HG02642 (cell line): Measurements from ENCODE around the gene VWA3A.
"Not testable (repeated sequence)": the region's sequence is repeated elsewhere in the genome, so short reads cannot be mapped to it uniquely, and the experiment has no call there.

Source experiments
- ATAC-seq: cut with Tn5 transposase; IDR thresholded peaks from one replicate; pipeline ENCODE4 v1.9.1; 2021; ENCODE audit warnings: mild to moderate bottlenecking; ENCODE audit not compliant: unreplicated experiment, poor library complexity

Gene VWA3A, protein sequence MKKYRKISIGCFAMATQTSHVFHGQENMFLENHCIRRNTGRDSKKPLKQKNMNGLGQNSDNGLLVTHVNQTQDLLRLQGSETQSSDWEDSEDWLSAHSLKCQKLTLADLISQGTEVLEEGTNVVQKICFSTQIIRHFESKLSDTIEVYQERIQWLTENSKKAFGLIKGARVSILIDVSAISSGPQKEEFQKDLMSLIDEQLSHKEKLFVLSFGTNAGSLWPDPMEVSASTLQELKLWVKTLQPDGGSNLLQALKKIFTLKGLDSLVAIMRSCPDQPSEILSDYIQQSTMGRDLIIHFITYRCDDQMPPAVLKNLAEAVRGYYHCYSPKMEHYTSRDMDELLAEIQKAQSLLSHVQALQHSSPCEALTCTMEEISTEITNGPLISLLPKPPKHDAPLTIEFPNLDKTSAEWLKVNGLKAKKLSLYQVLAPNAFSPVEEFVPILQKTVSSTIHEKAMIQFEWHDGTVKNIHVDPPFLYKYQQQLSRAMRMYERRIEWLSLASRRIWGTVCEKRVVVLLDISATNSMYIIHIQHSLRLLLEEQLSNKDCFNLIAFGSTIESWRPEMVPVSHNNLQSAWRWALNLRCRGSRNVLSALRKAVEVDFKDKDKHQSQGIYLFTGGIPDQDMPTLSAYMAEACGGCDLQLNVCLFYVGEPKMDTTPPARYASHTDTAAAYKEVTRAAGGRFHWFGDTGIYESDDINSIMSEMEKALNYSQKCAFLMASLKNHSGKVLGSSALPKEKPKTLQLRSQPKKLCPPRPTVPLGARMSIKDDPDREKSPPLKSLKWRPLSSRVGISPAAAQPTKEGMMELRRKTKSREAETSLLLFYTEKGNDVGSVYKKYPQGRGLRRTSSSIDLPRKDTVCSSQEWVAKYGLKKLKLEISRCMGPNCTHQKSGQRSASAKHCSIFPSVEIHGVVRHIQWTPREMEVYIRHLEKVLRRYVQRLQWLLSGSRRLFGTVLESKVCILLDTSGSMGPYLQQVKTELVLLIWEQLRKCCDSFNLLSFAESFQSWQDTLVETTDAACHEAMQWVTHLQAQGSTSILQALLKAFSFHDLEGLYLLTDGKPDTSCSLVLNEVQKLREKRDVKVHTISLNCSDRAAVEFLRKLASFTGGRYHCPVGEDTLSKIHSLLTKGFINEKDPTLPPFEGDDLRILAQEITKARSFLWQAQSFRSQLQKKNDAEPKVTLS

GRCh38 chr16:22092143-22092933 lies at the start of gene VWA3A:
Gene VWA3A (plus strand): TSS chr16:22092541. CDS start chr16:22092638, 97 bp downstream.
- ATAC-seq: no peak

- not testable (repeated sequence) for ATAC-seq
These were observed 48.5 kb upstream of the VWA3A start for GRCh38 chr16:22043882-22044281.

DNA sequence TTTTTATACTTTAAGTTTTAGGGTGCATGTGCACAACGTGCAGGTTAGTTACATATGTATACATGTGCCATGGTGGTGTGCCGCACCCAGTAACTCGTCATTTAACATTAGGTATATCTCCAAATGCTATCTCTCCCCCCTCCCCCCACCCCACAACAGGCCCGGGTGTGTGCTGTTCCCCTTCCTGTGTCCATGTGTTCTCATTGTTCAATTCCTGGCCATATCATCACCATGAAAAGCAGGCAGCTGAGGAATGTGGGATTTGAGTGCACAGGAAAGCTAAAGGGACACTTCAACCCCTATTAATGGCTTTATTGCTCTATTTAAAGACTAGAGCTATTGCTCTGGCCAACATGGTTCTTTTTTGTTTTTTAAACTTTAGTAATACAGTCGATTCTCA lies 46.5 kb upstream of the VWA3A start:
- not testable (repeated sequence) for ATAC-seq

- no peak for ATAC-seq
These were observed 41.4 kb upstream of the VWA3A start for GRCh38 chr16:22050963-22051362.

- no peak for ATAC-seq
These were observed 39.4 kb upstream of the VWA3A start for GRCh38 chr16:22052980-22053379.

- no peak for ATAC-seq
These were observed 38.4 kb upstream of the VWA3A start for GRCh38 chr16:22053921-22054341.

DNA sequence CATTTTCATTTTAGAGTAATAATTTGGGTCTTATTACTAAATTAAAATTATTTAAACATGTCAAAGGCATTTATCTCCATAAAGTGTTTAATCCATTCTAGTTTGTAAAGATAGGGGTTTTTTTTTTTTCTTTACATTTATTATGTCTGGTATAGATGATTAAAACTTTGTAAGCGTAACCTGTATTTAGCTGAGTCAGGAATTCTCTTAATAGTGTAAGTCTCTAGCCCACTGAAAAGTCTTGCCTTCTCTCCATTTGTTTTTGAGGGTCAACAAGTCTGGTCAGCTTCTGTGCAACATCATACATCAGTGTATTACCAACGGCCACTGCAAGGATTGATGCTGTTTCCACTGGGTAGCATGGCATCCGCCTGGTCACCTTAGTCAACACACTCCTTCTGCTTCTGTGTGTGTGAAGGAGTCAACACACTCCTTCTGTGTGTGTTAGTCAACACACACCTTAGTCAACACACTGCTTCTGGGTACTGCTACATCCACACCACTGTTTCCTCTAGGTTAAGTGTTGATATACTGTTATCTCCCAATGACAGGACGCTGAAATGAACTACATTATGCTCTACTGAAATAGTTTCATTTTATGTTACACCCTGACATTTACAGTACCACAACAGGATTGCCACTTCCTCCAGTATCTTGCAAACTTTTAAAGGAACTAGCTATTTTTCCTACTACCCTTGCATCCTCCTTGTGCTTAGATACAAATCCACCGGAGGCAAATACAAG lies 37.3 kb upstream of the VWA3A start:
- no peak for ATAC-seq

DNA sequence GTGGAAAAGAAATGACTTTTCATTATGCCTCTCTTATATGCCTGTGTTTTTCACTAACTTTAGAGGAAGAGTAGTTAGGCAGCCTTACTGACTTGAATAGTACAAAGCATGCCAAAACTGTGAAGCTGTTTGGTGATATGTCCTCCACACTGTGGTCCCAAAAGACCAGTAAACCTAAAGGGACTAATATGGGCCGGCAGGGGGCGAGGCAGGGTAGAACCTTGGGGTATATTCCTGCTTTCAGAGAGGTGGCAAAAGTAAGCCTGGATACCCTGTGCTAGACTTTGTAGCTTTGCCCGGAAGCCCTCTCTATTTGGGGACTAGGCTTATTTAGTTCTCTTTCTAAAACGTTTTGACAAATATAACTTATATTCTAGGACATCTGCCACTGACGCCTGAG lies 36.5 kb upstream of the VWA3A start:
- no peak for ATAC-seq

- no peak for ATAC-seq
These were observed 28.4 kb upstream of the VWA3A start for GRCh38 chr16:22063888-22064467.

- ATAC-seq: no peak
These were observed 27.1 kb upstream of the VWA3A start for GRCh38 chr16:22065252-22065651.

GRCh38 chr16:22070361-22071330 lies 21.7 kb upstream of the VWA3A start:
- ATAC-seq: no peak

GRCh38 chr16:22071331-22071910 lies 20.9 kb upstream of the VWA3A start:
- ATAC-seq: no peak

DNA sequence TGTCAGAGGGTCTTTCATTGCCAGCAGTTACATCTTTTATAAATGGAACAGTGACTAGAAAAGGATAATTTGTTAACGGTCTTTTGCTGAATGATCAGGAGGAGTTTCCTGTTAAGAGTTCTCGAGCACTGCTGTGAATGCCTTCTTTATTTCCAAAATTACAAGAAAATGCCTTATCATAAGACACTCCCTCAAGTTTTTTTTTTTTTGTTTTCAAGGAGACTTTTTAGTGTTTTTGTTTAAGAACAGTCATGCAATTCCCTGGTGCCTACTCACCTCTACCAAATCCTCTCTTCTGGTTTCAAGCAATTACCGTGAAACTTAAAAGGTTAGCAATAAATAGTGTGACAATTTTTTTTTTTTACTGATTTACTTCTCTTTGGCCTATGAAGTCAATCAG lies 19.0 kb upstream of the VWA3A start:
- ATAC-seq: no peak

- no peak for ATAC-seq
These were observed 17.1 kb upstream of the VWA3A start for GRCh38 chr16:22075043-22075757.

DNA sequence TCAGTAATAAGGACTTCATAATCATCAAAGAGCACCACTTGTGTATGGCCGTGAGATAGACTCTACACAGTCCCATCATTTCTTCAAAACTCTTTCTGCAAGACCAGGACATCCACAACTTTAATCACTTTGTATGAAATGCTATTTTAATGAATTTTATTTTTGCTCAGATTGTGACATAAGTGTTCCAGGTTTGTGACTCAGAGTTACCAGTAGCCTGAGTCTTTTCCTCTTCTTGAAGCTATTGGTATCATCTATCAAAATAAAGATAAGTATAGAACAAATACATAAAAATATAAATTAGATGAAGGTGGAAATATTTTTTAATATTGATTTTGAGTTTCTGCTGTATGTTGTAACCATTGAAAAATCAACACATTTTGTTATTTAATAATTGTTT lies 16.6 kb upstream of the VWA3A start:
- ATAC-seq: no peak

DNA sequence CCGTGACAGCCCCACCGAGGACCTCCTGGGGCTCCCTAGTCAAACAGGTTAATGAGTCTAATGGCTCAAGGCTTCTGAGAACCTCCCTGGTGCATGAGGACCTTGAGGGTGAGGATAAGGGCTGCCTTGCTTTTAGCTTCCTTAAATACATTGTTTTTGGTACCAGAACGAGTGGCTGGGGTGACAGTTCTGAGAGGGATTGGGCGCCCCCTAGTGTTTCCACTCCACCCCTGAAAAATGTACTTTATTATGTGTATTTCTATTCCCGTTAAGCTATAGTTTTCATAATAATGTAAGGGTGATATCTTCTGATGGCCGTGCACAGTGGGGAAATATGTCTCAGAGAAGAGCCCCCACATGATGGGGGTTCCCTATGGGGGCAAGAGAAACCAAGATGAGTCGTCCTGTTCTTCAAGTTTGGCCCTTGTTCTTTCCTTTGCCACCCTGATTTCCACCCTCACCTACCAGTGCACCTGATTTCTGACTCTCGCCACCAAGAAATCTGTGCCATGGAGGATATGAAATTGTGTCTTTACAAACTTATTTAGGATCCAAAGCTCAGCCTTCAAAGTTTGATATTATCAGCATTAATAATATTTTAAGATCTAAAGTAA lies 14.5 kb upstream of the VWA3A start:
- ATAC-seq: no peak
